Measurements from ENCODE around the gene TRIM28. TPM values are rescaled to one million over a fixed set of nuclear protein-coding genes. Genes with fewer than 3 reads are reported as not detected.
A peak's percentile ranks its signal among the peaks of the same experiment; 100 is the strongest.

TRIM28 gene
- total and polyA plus RNA-seq, 4 donors = 47.1 to 157 (median 84.2) TPM

GRCh38 chr19:58519355-58520256 lies 24.3 kb upstream of the TRIM28 start, which contains the start of gene ZBTB45:
ZBTB45 (minus strand) TSS chr19:58519810; CDS start chr19:58517673, 2,137 bp downstream.
- under 1% methylated on average over 87 of the region's 87 CpGs for WGBS
- no peaks in the 10 kb centered on the region for H3K27me3 ChIP-seq (ENCODE audit: control insufficient read depth in 4 of 4, insufficient read depth in 4 of 4, low read length in 3 of 4)
- H3K9ac ChIP-seq (ENCODE audit: low read depth in 1 of 2, low read length in 2 of 2) = peak within 1 kb of the TSS; percentile 61 to 72
- TF ChIP-seq ZBTB33 (IDR thresholded peaks at IDR 0.05) (peak; percentile 79), GABPA (IDR thresholded peaks at IDR 0.05 in 1 of 2, conservative IDR thresholded peaks at IDR 0.05 in 1 of 2) (peak; percentile 94 to 98), ATF3 (IDR thresholded peaks at IDR 0.05) (no peak), JUND (IDR thresholded peaks at IDR 0.05) (peak in 1 of 2 donors; percentile 25), FOXA2 (IDR thresholded peaks at IDR 0.05) (no peak), HNF4A (conservative IDR thresholded peaks at IDR 0.05) (peak; percentile 43 to 48), NR2F2 (IDR thresholded peaks at IDR 0.05) (peak; percentile 51), REST (IDR thresholded peaks at IDR 0.05) (peak; percentile 72), HNF4G (IDR thresholded peaks at IDR 0.05) (no peak), FOXA1 (IDR thresholded peaks at IDR 0.05) (peak; percentile 80), TAF1 (conservative IDR thresholded peaks at IDR 0.05) (peak; percentile 66), YY1 (IDR thresholded peaks at IDR 0.05) (peak; percentile 95), RXRA (IDR thresholded peaks at IDR 0.05) (peak; percentile 55 to 73), MAX (IDR thresholded peaks at IDR 0.05) (peak; percentile 86), SP1 (IDR thresholded peaks at IDR 0.05) (peak; percentile 71), RAD21 (IDR thresholded peaks at IDR 0.05) (peak; percentile 73 to 75), EGR1 (IDR thresholded peaks at IDR 0.05; ENCODE audit: low read depth in 2 of 2) (peak; percentile 27 to 66)
- TF ChIP-seq, protein P1, sequence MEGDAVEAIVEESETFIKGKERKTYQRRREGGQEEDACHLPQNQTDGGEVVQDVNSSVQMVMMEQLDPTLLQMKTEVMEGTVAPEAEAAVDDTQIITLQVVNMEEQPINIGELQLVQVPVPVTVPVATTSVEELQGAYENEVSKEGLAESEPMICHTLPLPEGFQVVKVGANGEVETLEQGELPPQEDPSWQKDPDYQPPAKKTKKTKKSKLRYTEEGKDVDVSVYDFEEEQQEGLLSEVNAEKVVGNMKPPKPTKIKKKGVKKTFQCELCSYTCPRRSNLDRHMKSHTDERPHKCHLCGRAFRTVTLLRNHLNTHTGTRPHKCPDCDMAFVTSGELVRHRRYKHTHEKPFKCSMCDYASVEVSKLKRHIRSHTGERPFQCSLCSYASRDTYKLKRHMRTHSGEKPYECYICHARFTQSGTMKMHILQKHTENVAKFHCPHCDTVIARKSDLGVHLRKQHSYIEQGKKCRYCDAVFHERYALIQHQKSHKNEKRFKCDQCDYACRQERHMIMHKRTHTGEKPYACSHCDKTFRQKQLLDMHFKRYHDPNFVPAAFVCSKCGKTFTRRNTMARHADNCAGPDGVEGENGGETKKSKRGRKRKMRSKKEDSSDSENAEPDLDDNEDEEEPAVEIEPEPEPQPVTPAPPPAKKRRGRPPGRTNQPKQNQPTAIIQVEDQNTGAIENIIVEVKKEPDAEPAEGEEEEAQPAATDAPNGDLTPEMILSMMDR (IDR thresholded peaks at IDR 0.05; ENCODE audit: low read depth, low read length, missing input control) = peak; percentile 65
- H3K4me1 ChIP-seq (ENCODE audit: control insufficient read depth in 4 of 4, insufficient read depth in 4 of 4, low read length in 3 of 4) = peaks cover 4 to 39% (median 21%) of the 10 kb centered on the region in 4 donors
- H3K4me3 ChIP-seq (ENCODE audit: low read depth in 1 of 3, low read length in 3 of 3) = peak within 1 kb of the TSS; percentile 78 to 94 (median 88)
- DNase-seq (ENCODE audit: low spot score) = peak; percentile 91
- H3K36me3 ChIP-seq (ENCODE audit: control insufficient read depth in 4 of 4, insufficient read depth in 3 of 4, low read depth in 1 of 4, low read length in 3 of 4) = peaks cover 0 to 9% (median 3%) of the 10 kb centered on the region in 4 donors
- H3K9me3 ChIP-seq (ENCODE audit: control insufficient read depth in 4 of 4, low read length in 3 of 4) = no peaks in the 10 kb centered on the region
- H3K27ac ChIP-seq (ENCODE audit: low read depth in 1 of 2, low read length in 2 of 2) = peak within 1 kb of the TSS; percentile 95
